COLO829 (cell line): ENCODE measurements around the gene NOTUM.
A peak's percentile ranks its signal among the peaks of the same experiment; 100 is the strongest.

ENCODE experiments used
- DNase-seq: peaks from one replicate; pipeline ENCODE4 v3.0.0; 2012; ENCODE audit warnings: low spot score

Gene NOTUM

GRCh38 chr17:81935709-81936084 lies 25.3 kb downstream of the NOTUM start:
- DNase-seq, result no peak

GRCh38 chr17:81934850-81935708 lies 25.9 kb downstream of the NOTUM start:
- no peak for DNase-seq

- DNase-seq, result no peak
These were observed 26.8 kb downstream of the NOTUM start for GRCh38 chr17:81934098-81934757.

- DNase-seq, result no peak
These were observed 27.7 kb downstream of the NOTUM start for GRCh38 chr17:81933178-81933699.

GRCh38 chr17:81932333-81932983 lies 28.5 kb downstream of the NOTUM start:
- DNase-seq, result no peak

- DNase-seq, result no peak
These were observed 29.2 kb downstream of the NOTUM start for GRCh38 chr17:81931557-81932332.

GRCh38 chr17:81931189-81931556 lies 29.8 kb downstream of the NOTUM start:
- no peak for DNase-seq

- DNase-seq, result no peak
These were observed 30.6 kb downstream of the NOTUM start for GRCh38 chr17:81930142-81931125.

- no peak for DNase-seq
These were observed 31.5 kb downstream of the NOTUM start for GRCh38 chr17:81929253-81930141.

- DNase-seq, result no peak
These were observed 32.3 kb downstream of the NOTUM start for GRCh38 chr17:81928544-81929252.

- peak; percentile 96 for DNase-seq
These were observed 33.1 kb downstream of the NOTUM start, which contains the start of gene MAFG for GRCh38 chr17:81927653-81928543. TSS of gene MAFG (minus strand) at chr17:81927735. CDS start at chr17:81923185, 4,550 bp downstream.

GRCh38 chr17:81927152-81927652 lies 33.8 kb downstream of the NOTUM start:
- no peak for DNase-seq

GRCh38 chr17:81926451-81927151 lies 34.4 kb downstream of the NOTUM start:
- peak; percentile 43 for DNase-seq

GRCh38 chr17:81925860-81926450 lies 35.0 kb downstream of the NOTUM start:
- DNase-seq, result no peak

GRCh38 chr17:81924557-81925532 lies 36.1 kb downstream of the NOTUM start:
- DNase-seq, result no peak
